ENCODE results near the gene CBY3.

DNA sequence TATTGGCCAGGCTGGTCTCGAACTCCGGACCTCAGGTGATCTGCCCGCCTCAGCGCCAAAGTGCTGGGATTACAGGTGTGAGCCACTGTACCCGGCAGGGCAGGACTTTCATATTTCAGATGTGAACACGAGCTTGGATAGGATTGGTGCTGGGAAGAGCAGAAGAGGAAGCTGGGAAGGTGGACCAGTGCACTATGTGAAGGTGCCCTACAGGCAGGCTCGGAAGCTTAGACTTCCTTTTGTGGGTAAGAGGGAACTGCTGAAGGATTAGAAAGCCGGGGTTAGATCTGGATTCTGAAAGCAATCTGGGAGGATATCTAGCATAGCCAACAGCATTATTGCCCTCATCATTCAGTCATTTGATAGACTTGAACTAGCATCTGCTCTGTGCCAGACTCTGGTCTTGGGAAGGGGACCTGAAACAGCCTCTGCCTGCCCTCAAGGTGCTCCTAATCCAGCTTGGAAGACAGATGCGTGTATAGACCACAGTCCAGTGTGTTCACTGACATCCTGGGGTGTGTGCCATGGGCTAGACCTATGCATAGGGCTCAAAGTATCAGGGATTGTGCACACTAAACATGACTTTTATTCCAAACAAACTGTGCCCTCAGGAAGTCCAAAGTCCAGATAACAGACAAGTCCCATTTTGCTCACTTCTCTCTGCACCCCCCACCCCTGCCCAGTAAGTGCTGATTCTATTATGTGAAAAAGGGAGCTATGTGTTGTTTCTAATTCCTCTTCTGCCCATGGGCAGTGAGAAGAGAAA is 637 bp downstream of the CBY3 start:
- TF ChIP-seq SIN3A (IDR thresholded peaks at IDR 0.05; ENCODE audit: borderline replicate concordance, low read depth, low read length) = no peak
- no peak for TF ChIP-seq EZH2phosphoT487 (IDR thresholded peaks at IDR 0.05; ENCODE audit: borderline replicate concordance, low read depth)
- TF ChIP-seq CTCF (IDR thresholded peaks at IDR 0.05) = no peak
- no peak for TF ChIP-seq FOXM1 (IDR thresholded peaks at IDR 0.05; ENCODE audit: low read depth)
- no peak for TF ChIP-seq FOSL2 (IDR thresholded peaks at IDR 0.05; ENCODE audit: borderline replicate concordance, low read depth)
- no peak for TF ChIP-seq USF1 (IDR thresholded peaks at IDR 0.05; ENCODE audit: borderline replicate concordance, low read depth)
- TF ChIP-seq FOXJ3 (CRISPR knock-in tag; IDR thresholded peaks at IDR 0.05) = no peak
- TF ChIP-seq SMC3 (IDR thresholded peaks at IDR 0.05; ENCODE audit: low read depth, low read length) = no peak
- TF ChIP-seq, protein P1, sequence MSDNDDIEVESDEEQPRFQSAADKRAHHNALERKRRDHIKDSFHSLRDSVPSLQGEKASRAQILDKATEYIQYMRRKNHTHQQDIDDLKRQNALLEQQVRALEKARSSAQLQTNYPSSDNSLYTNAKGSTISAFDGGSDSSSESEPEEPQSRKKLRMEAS (IDR thresholded peaks at IDR 0.05; ENCODE audit: low read depth) = no peak
- TF ChIP-seq, protein P2, sequence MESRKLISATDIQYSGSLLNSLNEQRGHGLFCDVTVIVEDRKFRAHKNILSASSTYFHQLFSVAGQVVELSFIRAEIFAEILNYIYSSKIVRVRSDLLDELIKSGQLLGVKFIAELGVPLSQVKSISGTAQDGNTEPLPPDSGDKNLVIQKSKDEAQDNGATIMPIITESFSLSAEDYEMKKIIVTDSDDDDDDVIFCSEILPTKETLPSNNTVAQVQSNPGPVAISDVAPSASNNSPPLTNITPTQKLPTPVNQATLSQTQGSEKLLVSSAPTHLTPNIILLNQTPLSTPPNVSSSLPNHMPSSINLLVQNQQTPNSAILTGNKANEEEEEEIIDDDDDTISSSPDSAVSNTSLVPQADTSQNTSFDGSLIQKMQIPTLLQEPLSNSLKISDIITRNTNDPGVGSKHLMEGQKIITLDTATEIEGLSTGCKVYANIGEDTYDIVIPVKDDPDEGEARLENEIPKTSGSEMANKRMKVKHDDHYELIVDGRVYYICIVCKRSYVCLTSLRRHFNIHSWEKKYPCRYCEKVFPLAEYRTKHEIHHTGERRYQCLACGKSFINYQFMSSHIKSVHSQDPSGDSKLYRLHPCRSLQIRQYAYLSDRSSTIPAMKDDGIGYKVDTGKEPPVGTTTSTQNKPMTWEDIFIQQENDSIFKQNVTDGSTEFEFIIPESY (IDR thresholded peaks at IDR 0.05; ENCODE audit: borderline replicate concordance, low read depth) = no peak
- TF ChIP-seq EP300 (IDR thresholded peaks at IDR 0.05; ENCODE audit: borderline replicate concordance in 1 of 2, low read depth in 1 of 2, low read length in 1 of 2) = no peak
- TF ChIP-seq GABPA (IDR thresholded peaks at IDR 0.05; ENCODE audit: low read depth) = no peak
- TF ChIP-seq, protein P3, sequence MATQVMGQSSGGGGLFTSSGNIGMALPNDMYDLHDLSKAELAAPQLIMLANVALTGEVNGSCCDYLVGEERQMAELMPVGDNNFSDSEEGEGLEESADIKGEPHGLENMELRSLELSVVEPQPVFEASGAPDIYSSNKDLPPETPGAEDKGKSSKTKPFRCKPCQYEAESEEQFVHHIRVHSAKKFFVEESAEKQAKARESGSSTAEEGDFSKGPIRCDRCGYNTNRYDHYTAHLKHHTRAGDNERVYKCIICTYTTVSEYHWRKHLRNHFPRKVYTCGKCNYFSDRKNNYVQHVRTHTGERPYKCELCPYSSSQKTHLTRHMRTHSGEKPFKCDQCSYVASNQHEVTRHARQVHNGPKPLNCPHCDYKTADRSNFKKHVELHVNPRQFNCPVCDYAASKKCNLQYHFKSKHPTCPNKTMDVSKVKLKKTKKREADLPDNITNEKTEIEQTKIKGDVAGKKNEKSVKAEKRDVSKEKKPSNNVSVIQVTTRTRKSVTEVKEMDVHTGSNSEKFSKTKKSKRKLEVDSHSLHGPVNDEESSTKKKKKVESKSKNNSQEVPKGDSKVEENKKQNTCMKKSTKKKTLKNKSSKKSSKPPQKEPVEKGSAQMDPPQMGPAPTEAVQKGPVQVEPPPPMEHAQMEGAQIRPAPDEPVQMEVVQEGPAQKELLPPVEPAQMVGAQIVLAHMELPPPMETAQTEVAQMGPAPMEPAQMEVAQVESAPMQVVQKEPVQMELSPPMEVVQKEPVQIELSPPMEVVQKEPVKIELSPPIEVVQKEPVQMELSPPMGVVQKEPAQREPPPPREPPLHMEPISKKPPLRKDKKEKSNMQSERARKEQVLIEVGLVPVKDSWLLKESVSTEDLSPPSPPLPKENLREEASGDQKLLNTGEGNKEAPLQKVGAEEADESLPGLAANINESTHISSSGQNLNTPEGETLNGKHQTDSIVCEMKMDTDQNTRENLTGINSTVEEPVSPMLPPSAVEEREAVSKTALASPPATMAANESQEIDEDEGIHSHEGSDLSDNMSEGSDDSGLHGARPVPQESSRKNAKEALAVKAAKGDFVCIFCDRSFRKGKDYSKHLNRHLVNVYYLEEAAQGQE (IDR thresholded peaks at IDR 0.05; ENCODE audit: low read depth, low read length) = no peak
